CD4-positive, alpha-beta T cell treated with Interleukin-4 for 1 hour (primary cell): ENCODE data around the gene RAPSN.
A peak's percentile ranks its signal among the peaks of the same experiment; 100 is the strongest.

Experiments
- DNase-seq, 2 donors: peaks; one replicate each; pipeline ENCODE4 v3.0.0-alpha.2; 2020 to 2022

Gene RAPSN

GRCh38 chr11:47431356-47432083 lies 17.4 kb downstream of the RAPSN start:
- DNase-seq = no peak

DNA sequence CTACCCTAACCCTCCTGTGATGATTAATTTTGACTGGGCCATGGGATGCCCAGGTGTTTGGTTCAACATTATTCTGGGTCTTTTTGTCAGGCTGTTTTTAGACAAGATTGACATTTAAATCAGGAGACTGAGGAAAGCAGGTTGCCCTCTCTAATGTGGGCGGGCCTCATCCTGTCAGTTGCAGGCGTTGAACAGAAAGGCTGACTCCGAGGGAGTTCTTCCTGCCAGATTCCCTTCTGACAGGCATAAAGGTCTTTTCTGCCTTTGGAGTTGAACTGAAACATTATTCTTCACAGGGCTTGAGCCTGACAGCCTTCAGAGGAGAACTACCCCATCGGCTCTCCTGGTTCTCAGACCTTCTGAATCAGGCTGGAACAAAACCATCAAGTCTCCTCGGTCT lies 18.4 kb downstream of the RAPSN start:
- no peak for DNase-seq

GRCh38 chr11:47426062-47426956 lies 22.6 kb downstream of the RAPSN start, which contains the start of gene PSMC3:
TSS of gene PSMC3 (minus strand) at chr11:47426439. CDS start at chr11:47426279, 160 bp downstream.
- DNase-seq = peak; percentile 97

DNA sequence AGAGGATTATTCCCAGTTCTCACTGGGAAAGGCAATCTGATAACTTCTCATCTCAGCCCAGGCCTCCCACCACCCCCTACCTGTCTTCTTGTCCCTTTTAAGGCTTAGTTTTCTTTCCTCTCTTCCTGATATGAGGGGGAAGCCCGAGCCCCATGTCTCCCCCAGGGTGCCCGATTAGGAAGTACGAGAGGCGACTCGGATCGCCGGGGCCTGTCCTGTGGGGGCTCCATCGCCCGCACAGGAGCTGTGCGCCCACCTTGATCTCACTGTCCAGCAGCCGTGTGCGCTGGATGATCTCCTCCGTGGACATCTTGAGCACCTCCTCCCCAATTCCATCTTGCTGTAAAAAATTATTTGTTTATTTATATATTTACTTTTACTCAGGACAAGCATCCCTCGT lies 23.3 kb downstream of the RAPSN start:
- no peak for DNase-seq

DNA sequence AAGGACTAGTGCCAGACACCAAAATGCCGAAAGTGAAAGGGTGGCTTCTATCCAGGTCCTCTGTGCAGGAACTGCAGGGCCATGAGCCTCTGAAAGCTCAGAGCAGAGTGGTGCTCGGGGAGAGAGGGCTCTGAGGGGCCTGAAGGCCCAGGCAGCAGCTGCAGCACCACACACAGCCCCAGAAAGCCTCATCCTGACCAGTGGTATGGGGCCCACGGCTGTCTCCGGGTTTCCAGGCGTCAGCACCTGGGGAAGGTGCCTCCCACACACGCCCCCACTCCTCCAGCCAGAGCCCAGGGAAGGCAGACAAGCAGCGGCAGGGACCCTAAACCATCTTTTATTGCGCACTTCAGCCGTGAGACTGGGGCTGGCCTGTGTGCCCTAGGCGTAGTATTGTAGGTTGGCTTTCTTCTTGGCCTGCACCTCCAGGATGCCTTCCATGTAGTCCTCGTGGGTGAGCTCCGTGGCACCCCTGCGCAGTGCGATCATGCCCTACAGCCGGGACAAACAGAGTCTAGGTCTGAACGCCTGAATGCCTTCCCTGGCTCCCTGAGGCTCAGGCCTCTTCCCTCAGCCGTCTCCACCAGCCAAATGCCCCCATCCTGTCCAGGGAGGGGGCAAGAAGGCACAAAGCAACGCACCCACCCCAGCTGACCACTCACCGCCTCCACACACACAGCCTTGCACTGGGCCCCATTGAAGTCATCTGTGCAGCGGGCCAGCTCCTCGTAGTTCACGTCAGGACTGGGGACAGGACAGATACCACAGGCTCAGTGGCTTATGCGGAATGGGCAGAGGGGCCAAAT lies 30.3 kb downstream of the RAPSN start:
- no peak for DNase-seq

DNA sequence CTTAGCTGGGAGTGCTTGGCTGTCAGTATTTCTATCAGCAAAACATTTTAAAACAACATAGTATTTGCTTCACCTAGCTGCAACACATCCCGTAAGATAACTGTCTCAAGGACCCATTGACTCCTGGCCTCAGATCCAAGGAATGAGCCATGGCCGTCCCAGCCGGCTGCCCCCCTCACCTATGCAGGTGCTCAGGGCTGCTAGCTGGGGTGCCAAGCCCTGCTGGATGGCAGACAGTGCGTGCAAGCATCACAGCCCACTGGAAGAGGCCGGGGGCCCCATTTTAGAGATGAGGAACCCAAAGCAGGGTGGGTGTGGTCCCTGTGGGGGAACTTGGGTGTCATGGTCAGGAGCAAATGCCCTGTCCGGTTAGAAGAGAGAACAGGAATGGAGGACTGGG lies 31.2 kb downstream of the RAPSN start:
- no peak for DNase-seq

DNA sequence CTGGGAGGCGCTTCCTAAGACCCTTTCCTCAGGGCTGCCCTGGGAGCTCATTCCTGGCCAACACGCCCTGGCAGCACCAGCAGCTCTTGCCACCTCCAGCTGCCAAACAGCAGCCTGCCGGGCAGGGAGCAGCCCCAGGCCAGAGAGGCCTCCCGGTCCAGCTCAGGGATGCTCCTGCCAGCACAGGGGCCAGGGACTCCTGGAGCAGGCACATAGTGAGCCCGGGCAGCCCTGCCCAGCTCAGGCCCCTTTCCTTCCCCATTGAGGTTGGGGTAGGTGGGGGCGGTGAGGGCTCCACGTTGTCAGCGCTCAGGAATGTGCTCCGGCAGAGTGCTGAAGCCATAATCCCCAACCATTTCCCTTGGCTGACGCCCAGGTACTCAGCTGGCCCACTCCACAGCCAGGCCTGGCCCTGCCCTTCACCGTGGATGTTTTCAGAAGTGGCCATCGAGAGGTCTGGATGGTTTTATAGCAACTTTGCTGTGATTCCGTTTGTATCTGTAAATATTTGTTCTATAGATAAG lies 32.9 kb downstream of the RAPSN start:
- no peak for DNase-seq

DNA sequence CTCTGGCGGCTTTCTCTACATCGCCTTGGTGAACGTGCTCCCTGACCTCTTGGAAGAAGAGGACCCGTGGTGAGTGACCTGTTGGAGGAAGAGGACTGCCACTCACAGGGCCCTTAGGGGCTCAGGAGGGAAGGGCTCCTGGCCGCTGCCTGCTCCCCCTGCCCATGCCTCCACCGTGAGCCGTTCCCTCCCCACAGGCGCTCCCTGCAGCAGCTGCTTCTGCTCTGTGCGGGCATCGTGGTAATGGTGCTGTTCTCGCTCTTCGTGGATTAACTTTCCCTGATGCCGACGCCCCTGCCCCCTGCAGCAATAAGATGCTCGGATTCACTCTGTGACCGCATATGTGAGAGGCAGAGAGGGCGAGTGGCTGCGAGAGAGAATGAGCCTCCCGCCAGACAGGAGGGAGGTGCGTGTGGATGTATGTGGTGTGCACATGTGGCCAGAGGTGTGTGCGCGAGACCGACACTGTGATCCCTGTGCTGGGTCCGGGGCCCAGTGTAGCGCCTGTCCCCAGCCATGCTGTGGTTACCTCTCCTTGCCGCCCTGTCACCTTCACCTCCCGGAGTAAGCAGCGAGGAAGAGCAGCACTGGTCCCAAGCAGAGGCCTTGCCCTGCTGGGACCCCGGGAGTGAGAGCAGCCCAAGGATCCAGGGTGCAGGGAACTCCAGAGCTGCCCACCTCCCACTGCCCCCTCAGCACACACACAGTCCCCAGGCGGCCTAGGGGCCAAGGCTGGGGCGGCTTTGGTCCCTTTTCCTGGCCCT lies 33.7 kb downstream of the RAPSN start:
- DNase-seq = no peak

GRCh38 chr11:47414685-47415070 lies 34.3 kb downstream of the RAPSN start:
- no peak for DNase-seq

DNA sequence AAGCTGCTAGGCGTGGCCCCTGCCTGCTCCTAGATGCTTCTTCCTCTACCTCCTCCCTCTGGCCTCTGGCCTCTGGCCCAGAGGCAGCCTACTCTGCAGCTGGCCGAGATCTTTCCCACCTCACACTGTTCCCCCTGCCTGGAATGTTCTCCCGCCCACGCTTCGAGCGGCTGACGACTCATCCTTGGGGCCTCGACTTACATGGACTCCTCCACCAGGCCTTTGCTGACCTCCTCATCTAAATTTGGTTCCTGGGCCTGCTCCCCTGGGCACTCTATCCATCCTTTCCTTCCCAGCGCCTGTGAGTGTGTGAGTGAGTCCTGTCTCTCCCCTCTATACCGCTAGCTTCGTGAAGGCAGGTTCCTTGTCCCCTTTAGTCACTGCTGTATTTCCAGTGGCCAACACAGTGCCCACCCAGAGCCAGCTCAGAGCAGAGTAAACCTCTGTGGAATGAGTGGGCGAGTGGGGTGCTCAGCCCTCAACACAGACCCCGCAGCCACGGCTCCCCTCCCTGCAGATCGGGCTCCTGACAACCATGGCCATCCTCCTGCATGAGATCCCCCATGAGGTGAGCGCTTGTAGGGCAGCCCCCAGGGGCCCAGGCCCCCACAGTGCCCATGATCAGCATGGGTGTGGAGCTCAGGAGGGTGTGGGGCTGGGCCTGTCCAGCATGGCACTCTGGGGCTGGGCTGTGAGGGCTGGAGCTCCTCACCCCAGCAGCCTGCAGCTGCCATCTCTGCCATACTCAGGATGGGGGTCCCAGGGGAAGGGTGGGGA lies 34.8 kb downstream of the RAPSN start:
- DNase-seq = no peak

- DNase-seq = no peak
Measured at GRCh38 chr11:47413351-47413750, 35.6 kb downstream of the RAPSN start.

DNA sequence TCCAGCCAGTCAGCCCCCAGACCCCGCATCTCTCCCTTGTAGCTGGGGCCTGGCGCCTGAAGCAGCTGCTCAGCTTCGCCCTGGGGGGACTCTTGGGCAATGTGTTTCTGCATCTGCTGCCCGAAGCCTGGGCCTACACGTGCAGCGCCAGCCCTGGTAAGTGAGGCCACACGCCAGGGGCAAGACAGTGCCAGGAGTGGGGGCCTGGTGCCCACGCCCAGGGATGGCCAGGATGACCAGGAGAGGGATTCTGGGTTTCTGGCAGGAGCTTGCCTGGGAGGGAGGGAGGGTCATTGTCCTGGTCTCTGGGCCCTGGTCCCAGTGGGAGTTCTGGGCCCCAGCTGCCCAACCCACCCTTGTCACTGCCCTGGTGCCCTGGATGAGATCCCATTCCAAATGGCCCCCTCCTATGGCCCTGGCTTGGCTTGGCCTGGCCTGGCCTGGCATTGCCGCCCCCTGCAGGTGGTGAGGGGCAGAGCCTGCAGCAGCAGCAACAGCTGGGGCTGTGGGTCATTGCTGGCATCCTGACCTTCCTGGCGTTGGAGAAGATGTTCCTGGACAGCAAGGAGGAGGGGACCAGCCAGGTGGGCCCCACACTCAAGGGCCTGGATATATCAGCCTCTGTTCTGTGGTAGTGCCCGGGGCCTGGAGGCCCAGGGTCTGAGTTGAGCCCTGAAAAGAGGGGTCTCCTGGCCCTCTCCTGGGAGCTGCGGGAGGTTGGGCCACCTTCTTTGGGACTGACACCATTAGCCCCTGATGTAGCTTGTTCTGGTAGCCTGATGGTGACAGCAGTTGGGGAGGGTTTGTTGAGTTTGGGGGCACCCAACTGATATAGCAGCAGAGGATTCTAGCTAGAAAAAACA lies 36.8 kb downstream of the RAPSN start:
- DNase-seq = peak; percentile 53 to 61

GRCh38 chr11:47410370-47411264 lies 38.3 kb downstream of the RAPSN start:
- no peak for DNase-seq

DNA sequence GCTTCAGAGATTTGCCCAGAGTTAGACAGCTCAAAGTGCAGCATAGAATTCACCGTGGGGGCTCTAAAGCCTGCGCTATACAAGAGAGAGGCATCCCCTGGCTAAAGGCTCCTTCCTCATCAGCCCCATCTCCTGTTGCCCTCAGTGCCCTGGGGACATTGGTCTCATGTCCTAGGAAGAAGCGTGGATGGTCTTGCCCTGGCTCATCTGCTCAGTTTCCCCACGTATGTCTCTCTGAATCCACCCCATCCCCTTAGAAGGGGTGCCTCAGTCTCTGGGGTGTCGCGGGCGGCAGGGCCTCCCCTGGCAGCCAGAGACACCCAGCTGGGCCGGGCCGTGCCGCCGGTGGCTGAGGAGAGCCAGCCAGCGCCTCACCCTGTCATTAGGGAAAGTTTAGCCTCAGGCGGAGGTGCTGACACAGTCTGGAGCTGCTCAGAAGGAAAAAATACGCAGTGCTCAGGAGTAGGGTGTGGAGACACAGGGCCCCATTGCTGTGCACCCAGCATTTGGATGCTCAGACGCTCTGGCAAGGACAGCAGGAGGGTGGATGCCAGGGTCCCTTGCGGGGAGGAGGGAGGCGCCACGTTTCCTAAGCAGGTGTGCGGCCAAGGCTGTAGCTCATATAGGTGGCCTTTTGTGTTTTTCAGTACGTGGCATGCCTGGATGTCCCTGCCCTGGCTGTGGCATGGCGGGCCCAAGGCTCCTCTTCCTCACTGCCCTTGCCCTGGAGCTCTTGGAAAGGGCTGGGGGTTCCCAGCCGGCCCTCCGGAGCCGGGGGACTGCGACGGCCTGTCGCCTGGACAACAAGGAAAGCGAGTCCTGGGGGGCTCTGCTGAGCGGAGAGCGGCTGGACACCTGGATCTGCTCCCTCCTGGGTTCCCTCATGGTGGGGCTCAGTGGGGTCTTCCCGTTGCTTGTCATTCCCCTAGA lies 39.2 kb downstream of the RAPSN start:
- DNase-seq = no peak

- no peak for DNase-seq
Measured at GRCh38 chr11:47408598-47409439, 40.1 kb downstream of the RAPSN start.

DNA sequence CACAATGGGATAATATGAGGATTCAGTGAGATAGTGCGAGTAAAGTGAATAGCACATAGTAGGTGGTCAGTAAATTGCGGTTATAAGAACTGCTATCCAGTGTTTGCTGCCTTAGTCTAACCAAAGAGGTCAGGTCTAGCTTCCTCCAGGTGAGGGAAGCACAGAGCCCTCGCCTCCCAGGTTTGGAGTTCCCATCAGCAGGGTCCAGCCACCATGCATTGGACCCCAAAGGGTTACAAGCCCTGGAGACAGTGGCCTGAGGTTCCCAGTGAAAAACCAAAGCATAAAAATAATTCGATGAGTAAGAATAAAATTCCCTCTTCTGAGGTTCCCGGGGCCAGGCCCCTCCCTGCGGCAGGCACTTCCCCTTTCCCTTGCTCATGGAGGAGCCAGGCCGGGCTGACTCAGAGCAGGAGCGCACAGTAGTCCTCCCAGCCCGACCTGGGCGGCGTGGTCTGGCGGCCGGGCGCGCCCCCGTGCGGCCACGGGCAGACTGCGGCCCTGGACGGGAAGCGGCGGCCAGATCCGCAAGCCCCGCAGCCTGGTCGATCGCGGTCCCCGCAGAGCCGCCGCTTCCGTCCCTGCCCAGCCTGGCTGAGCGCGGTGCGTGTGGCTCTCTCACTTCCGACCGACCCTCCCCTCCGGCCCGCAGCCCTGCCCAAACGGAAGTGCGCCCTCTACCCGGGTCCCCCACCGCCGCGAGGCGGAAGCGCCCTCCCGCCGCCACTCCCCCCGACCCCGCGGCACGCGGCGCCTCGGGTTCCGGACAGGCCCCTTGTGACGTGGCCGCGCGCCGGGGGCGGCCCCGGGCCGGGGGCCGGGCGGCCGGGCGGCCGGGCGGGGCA lies 41.0 kb downstream of the RAPSN start, which contains the start of gene SLC39A13:
Gene SLC39A13, plus strand, starts transcription at position 845 of the 845 bp plus-strand sequence. CDS start 1,505 bp downstream, outside the sequence.
- peak; percentile 94 for DNase-seq
